ENCODE data around the gene HDAC5. TPM values are rescaled to one million over a fixed set of nuclear protein-coding genes. Genes with fewer than 3 reads are reported as not detected.
A peak's percentile ranks its signal among the peaks of the same experiment; 100 is the strongest.

Gene HDAC5
- total RNA-seq, 4 donors from 2014 or later, result 31.1 to 135 (median 68.0) TPM

DNA sequence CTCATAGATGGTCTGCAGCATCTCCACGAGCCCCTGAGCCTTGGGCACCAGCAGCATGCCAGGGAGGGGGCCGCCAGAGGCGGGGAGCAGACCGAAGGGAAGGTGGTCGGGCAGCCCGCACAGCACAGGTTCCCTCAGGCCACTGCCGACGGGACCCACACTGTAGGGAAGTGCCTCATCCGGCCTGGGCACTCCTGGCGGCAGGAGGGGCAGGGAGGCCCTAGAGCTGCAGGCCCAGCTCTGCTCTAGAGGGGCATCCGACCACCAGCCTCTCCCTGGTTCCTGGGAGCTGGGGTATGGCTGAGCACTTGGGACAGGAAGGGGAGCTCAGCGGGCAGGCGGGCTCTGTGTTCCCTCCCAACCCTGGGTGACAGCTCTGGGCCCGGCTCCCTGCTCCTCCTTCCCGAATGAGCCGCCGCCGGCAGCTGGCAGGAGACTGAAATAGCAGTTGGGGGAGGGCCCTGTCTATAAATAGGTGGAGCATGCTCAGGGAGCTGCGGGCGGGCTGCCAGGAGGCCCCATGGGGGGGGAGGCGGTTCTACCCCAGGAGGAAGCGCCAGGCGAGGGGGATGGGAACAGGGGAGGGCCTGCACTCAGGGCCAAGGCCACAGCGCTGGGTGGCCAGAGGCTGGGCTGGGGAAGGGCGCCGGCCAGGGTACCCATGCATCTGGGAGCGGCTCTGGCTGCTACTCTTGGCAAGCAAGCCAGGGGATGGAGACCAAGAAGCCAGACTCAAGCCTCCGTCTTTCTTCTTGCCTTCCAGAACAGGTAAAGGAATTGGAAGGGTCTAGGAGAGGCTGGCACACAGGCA is 12.4 kb downstream of the HDAC5 start:
- Histone ChIP-seq H3K36me3 (peaks cover 0 to 32% (median 4%) of the 10 kb centered on the region in 3 donors), H3K27ac (peak overlapping the region; percentile 82 to 93 (median 88)), H3K9me3 (no peaks in the 10 kb centered on the region), H3K4me1 (peaks cover 65 to 100% (median 80%) of the 10 kb centered on the region in 3 donors), H3K27me3 (no peaks in the 10 kb centered on the region), H3K4me3 (peak overlapping the region; percentile 28 to 61 (median 44))
- DNase-seq, result peak; percentile 37
- TF ChIP-seq, protein P1, sequence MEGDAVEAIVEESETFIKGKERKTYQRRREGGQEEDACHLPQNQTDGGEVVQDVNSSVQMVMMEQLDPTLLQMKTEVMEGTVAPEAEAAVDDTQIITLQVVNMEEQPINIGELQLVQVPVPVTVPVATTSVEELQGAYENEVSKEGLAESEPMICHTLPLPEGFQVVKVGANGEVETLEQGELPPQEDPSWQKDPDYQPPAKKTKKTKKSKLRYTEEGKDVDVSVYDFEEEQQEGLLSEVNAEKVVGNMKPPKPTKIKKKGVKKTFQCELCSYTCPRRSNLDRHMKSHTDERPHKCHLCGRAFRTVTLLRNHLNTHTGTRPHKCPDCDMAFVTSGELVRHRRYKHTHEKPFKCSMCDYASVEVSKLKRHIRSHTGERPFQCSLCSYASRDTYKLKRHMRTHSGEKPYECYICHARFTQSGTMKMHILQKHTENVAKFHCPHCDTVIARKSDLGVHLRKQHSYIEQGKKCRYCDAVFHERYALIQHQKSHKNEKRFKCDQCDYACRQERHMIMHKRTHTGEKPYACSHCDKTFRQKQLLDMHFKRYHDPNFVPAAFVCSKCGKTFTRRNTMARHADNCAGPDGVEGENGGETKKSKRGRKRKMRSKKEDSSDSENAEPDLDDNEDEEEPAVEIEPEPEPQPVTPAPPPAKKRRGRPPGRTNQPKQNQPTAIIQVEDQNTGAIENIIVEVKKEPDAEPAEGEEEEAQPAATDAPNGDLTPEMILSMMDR (IDR thresholded peaks at IDR 0.05), result peak in 2 of 6 experiments; percentile 5 to 12
- peak in 3 of 4 donors; percentile 55 to 75 (median 65) for TF ChIP-seq POLR2A (IDR thresholded peaks at IDR 0.05)
- WGBS, 2 donors, result 1 to 8% methylated on average over 8 to 13 of the region's 28 CpGs
- intact Hi-C loops (cut with DNase I), result no loop called here

DNA sequence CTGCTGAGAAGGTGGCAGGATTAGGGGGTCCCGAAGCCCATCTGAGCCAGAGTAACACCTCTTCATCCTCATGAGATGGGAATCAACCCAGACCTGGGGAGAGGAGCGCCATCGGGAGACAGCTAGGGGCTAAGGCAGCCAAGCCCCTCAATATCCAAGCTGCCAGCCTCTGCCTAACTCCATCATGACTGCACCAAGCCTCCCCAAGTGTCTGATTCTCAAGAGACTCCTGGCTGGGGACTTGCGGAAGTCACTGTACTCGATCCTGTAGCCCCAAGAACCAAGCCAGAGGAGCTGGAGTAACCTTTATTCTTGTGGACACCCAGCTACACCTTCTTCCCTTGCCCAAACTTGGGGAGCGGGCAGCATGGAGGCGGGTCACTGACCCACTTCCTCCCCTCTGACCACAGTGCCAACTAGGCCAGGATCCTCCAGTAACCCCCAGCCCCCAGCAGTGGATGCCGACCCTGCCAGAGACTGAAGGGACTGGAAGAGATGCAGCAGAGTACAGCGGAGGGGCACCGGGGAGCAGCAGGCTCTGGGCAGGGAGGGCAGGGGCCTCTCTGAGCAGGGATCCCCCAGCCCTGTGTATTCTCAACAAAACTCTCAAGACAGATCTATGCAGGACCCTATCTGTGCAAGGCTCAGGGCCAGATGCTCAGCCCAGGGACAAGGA is 13.3 kb downstream of the HDAC5 start:
- H3K27ac ChIP-seq, result peak overlapping the region; percentile 82 to 93 (median 88)
- DNase-seq, result no peak
- intact Hi-C loops (cut with DNase I), result no loop called here
- 40 to 68% methylated on average over 1 to 5 of the region's 10 CpGs for WGBS, 2 donors
- H3K4me3 ChIP-seq, result peak overlapping the region; percentile 28 to 61 (median 44)
- no peaks in the 10 kb centered on the region for H3K9me3 ChIP-seq
- H3K27me3 ChIP-seq, result no peaks in the 10 kb centered on the region
- peaks cover 65 to 100% (median 80%) of the 10 kb centered on the region in 3 donors for H3K4me1 ChIP-seq
- H3K36me3 ChIP-seq, result peaks cover 0 to 32% (median 4%) of the 10 kb centered on the region in 3 donors
- no peak for TF ChIP-seq POLR2A (IDR thresholded peaks at IDR 0.05)
- TF ChIP-seq, protein P1 (IDR thresholded peaks at IDR 0.05), result no peak

DNA sequence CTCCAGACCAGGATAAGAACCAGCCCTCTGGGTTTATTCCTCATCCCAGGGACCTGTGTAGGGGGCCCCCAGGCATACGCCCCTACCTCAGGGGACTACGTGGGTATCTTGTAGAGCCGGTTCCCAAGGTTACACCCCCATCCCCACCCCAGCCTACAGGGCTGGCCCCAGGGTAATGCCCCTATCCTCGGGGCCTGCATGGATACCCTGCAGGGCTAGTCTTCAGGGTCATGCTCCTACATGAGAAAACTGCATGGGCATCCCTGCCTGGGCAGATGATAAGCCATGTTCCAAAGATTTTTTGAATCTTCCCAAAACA is 14.2 kb downstream of the HDAC5 start:
- peaks cover 65 to 99% (median 76%) of the 10 kb centered on the region in 3 donors for H3K4me1 ChIP-seq
- DNase-seq, result no peak
- intact Hi-C loops (cut with DNase I), result no loop called here
- no peaks in the 10 kb centered on the region for H3K9me3 ChIP-seq
- TF ChIP-seq, protein P1 (IDR thresholded peaks at IDR 0.05), result no peak
- TF ChIP-seq POLR2A (IDR thresholded peaks at IDR 0.05), result no peak
- H3K27me3 ChIP-seq, result no peaks in the 10 kb centered on the region
- peaks cover 0 to 32% (median under 1%) of the 10 kb centered on the region in 3 donors for H3K36me3 ChIP-seq
- peak overlapping the region in 3 of 4 donors; percentile 8 to 45 (median 43) for H3K4me3 ChIP-seq
- H3K27ac ChIP-seq, result peak overlapping the region; percentile 82 to 93 (median 88)
- WGBS, 2 donors, result 33% methylated on average over 1 of the region's 4 CpGs; no CpG with 5 or more reads in 1 of the 2 donors

DNA sequence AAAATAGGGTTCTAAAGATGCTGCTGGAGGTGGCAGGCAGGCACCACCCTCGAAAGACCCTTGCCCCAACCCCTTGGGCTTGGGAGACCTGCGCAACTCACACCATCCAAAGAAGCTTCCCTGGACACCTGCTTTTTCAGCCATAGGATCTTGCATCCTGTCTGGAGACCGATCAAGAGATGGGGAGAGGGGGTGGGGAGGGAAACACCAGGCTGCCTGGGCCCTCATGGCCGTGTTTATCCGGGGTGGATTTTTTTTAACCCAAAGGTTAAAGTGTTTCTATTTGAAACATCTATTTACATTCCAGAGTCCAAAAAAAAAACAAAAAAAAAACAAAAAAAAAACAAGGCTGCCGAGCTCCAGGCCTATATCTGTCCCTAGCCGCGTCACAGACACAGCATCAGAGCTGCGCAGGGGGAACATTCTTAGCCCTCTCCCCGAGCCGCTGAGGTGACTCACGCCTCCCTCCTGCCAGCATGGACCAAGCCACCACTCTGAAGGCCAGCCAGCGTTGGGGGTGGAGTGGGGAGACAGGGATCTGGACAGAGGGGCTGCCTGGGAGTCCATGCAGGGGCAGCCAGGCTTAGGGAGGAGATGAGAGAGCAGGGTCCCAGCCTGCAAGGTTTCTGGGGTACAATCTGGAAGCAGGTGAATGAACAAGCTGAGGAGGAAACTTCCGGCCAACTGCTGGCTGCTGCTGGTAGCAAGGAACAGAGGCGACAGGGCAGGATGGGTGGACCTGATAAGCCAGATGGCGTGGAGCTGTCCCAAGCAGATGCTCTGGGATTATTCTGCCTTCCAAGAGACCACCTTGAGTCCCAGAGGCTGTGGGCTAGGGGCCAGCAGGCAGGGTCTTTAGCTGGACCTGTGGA is 14.8 kb downstream of the HDAC5 start:
- intact Hi-C loops (cut with DNase I), result no loop called here
- peaks cover 60 to 99% (median 76%) of the 10 kb centered on the region in 3 donors for H3K4me1 ChIP-seq
- no peaks in the 10 kb centered on the region for H3K27me3 ChIP-seq
- no peak for DNase-seq
- TF ChIP-seq POLR2A (IDR thresholded peaks at IDR 0.05), result no peak
- TF ChIP-seq, protein P1 (IDR thresholded peaks at IDR 0.05), result no peak
- no peaks in the 10 kb centered on the region for H3K9me3 ChIP-seq
- peak overlapping the region; percentile 82 to 93 (median 88) for H3K27ac ChIP-seq
- 48 to 52% methylated on average over 13 to 16 of the region's 16 CpGs for WGBS, 2 donors
- peaks cover 0 to 29% (median 0%) of the 10 kb centered on the region in 3 donors for H3K36me3 ChIP-seq
- H3K4me3 ChIP-seq, result peak overlapping the region in 3 of 4 donors; percentile 8 to 45 (median 43)
